Right atrium auricular region (tissue), 2 donors: ENCODE measurements around the gene STPG3. TPM values are rescaled to one million over a fixed set of nuclear protein-coding genes. Genes with fewer than 3 reads are reported as not detected.

Experiments
- DNase-seq: peaks from one replicate; pipeline ENCODE4 v3.0.0-alpha.2; 2019; ENCODE audit warnings: low spot score
- H3K27ac ChIP-seq, 2 donors: fragments of 200-600 bp; sonication (generic); 1 replicate in 1 of 2; 2 replicates in 1 of 2; pipeline ENCODE4 v1.5.1; 2016 to 2019
- H3K27me3 ChIP-seq, 2 donors: fragments of 200-600 bp; sonication (generic); one replicate each; pipeline versions ENCODE4 v1.5.1 to v1.6.0; 2017 to 2019
- H3K36me3 ChIP-seq: fragments of 200-600 bp; sonication (generic); one replicate; pipeline ENCODE4 v1.5.1; 2016
- H3K4me1 ChIP-seq, 2 donors: fragments of 200-600 bp; sonication (generic); one replicate each; pipeline versions ENCODE4 v1.5.1 to v1.6.0; 2017 to 2019
- H3K4me3 ChIP-seq, 2 donors: fragments of 200-600 bp; sonication (generic); 1 replicate in 1 of 2; 2 replicates in 1 of 2; pipeline ENCODE4 v1.5.1; 2017 to 2019; ENCODE audit warnings: mild to moderate bottlenecking in 1 of 2, moderate library complexity in 1 of 2
- H3K9me3 ChIP-seq, 2 donors: fragments of 200-600 bp; sonication (generic); one replicate each; pipeline ENCODE4 v1.5.1; 2019
- total RNA-seq, 2 donors: library from RNA; depleted of rRNA; stranded (reverse); fragments of >200 nt; gene quantifications; one replicate each; pipeline ENCODE4 v1.1.0, GENCODE V29; 2016
- TF ChIP-seq, protein P1 (sequence below), 2 donors: fragments of 200-600 bp; sonication (generic); IDR thresholded peaks; one replicate each; pipeline ENCODE4 v1.5.1; 2019; ENCODE audit warnings: antibody characterized with exemption in 2 of 2

Gene STPG3
- total RNA-seq, 2 donors from 2014 or later: not detected

DNA sequence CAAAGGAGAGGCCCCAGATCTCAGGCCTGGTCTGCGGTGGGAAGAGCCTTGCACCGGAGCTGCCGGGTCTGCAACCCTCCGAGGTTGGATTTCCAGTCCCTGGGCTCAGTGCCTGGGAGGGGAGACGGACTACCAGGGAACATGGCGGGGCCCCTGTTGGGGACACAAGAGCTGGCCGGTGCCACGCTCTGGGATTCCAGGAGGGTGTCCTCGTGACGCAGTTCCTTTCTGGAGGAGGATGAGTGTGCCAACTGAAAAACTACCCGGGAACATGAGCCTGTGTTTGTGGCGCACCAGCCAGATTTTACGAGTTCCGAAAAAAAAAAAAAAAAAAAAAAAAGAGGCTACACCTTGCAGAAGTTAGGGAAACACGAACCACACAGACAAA, 42.0 kb downstream of the STPG3 start:
- peaks cover 0 to 29% of the 10 kb centered on the region in 2 donors for H3K4me1 ChIP-seq
- no peaks in the 10 kb centered on the region for H3K36me3 ChIP-seq
- H3K27me3 ChIP-seq: peaks cover 0 to 5% of the 10 kb centered on the region in 2 donors
- H3K9me3 ChIP-seq: peaks cover 0 to 4% of the 10 kb centered on the region in 2 donors
- no peak for DNase-seq
- no peak overlapping the region for H3K4me3 ChIP-seq
- TF ChIP-seq, protein P1, sequence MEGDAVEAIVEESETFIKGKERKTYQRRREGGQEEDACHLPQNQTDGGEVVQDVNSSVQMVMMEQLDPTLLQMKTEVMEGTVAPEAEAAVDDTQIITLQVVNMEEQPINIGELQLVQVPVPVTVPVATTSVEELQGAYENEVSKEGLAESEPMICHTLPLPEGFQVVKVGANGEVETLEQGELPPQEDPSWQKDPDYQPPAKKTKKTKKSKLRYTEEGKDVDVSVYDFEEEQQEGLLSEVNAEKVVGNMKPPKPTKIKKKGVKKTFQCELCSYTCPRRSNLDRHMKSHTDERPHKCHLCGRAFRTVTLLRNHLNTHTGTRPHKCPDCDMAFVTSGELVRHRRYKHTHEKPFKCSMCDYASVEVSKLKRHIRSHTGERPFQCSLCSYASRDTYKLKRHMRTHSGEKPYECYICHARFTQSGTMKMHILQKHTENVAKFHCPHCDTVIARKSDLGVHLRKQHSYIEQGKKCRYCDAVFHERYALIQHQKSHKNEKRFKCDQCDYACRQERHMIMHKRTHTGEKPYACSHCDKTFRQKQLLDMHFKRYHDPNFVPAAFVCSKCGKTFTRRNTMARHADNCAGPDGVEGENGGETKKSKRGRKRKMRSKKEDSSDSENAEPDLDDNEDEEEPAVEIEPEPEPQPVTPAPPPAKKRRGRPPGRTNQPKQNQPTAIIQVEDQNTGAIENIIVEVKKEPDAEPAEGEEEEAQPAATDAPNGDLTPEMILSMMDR (IDR thresholded peaks at IDR 0.05): no peak
- no peak overlapping the region for H3K27ac ChIP-seq

DNA sequence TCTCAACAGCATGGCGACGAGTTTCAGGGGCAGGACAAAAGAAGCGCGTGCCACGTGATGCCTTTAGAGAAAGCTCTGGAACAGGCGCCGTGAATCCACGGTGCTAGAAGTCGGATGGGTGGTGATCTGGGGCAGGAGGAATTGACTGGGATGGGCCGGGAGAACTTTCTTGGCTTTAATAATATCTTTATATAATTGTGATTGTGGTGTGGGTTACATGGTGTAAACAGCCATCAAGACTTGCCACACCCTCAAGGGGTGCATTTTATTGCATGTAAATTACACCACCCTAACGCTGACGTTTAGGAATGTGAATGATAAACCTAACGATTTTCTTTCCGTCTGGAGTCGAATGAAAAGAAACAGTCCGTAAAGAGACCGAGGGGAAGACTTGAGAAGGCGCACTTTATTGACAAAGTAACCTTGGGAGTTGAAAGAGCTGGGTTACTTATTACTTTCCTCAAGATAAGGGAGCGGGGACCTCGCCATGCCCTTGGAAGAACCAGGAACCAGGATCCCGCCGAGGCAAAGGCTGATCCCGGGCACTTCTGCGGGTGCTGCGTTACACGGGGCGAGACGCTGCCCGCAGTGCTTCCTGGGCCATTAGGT, 42.5 kb downstream of the STPG3 start:
- Histone ChIP-seq H3K9me3 (peaks cover 0 to 4% of the 10 kb centered on the region in 2 donors), H3K27ac (no peak overlapping the region), H3K4me1 (peaks cover 0 to 34% of the 10 kb centered on the region in 2 donors), H3K27me3 (peaks cover 0 to 5% of the 10 kb centered on the region in 2 donors), H3K36me3 (no peaks in the 10 kb centered on the region), H3K4me3 (no peak overlapping the region)
- TF ChIP-seq, protein P1 (IDR thresholded peaks at IDR 0.05): no peak
- DNase-seq: no peak

DNA sequence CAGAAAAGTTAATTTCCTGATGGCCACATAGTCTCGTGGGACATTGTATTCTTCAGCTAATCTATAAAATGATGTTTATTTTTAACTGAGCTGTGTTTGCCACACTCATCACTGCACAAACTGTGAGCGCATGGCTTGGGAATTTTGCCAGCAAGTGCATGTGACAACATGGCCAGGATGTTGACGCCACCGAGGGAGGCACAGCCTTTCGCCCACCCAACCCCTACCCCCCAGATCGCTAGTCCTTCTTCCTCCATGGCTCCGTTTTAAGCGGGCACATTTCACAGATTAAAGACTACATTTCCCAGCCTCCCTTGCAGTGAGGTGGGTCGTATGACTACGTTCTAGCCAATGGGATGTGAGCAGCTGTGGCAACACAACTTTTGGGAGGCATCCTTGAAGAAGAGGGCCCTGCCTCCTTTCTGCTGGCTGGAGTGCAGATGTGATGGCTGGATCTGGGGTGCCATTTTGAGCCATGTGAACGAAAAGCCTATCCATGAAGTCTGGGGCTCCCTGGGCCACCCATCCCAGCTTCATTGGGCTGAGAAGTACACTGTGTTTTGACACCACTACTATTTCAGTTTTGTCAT, 43.1 kb downstream of the STPG3 start:
- peaks cover 0 to 5% of the 10 kb centered on the region in 2 donors for H3K27me3 ChIP-seq
- TF ChIP-seq, protein P1 (IDR thresholded peaks at IDR 0.05): no peak
- no peak overlapping the region for H3K27ac ChIP-seq
- no peak for DNase-seq
- peaks cover 0 to 38% of the 10 kb centered on the region in 2 donors for H3K4me1 ChIP-seq
- H3K36me3 ChIP-seq: no peaks in the 10 kb centered on the region
- H3K4me3 ChIP-seq: no peak overlapping the region
- peaks cover 0 to 4% of the 10 kb centered on the region in 2 donors for H3K9me3 ChIP-seq

DNA sequence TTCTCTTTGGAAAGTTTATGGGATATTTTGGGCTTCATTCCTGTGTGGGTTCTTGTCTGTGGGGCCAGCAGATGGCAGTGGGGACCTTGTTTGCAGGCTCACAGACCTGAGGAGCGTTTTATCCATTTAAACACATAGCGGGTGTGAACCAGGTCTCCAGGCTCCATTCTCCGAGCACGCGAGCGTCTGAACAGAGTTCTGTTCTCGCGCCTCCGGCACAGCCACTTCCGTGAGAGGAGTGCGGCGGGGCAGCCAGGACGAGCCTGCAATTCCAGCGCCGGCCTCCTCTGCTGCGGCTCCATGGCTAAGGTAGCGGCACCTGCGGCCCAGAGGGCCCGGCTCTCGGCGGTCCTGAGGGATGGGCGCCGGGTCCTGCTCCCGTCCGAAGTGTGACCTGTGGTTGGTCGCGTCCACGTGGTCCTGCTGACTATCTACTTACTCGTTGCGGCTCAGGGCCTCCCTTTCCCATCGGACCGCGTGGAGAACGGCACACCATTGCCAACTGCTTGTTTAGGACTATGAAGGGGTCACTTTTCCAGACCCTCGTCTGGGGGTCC, 43.7 kb downstream of the STPG3 start:
- Histone ChIP-seq H3K4me1 (peaks cover 0 to 44% of the 10 kb centered on the region in 2 donors), H3K9me3 (peaks cover 0 to 4% of the 10 kb centered on the region in 2 donors), H3K36me3 (no peaks in the 10 kb centered on the region), H3K27me3 (peaks cover 0 to 5% of the 10 kb centered on the region in 2 donors), H3K4me3 (peak overlapping the region; percentile 7 to 43), H3K27ac (no peak overlapping the region)
- DNase-seq: no peak
- TF ChIP-seq, protein P1 (IDR thresholded peaks at IDR 0.05): peak in 1 of 2 donors; percentile 34

DNA sequence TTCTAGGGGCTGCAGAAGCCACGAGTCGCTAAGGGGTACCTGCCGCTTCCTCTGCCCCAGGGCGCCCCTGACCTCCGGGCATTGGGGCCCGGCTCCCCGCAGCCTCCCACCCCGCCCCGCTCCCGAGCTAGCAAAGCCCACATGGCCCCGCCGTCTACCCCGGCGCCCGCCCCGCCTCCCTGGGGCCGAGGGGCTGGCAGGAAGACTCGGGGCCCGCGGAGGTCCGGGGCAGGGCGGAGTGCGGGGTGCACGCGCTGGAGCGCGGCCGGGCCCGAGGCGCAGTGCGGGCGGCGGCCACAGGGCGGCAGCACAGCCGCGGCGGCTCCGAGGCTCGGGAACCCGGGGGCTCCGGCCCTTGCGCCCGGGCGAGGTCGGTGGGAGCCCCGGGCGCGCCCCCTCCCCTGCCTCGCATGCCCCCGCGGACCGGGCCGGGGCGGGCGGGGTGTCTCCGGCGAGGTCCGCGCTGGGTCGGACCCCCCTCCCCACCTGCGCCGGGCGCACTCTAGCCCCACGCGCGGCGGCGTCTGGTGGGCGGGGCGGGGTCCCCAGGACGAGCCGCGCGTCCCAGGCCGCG, 44.2 kb downstream of the STPG3 start:
- Histone ChIP-seq H3K27ac (peak overlapping the region; percentile 79 to 83), H3K4me1 (peaks cover 0 to 49% of the 10 kb centered on the region in 2 donors), H3K27me3 (peaks cover 0 to 7% of the 10 kb centered on the region in 2 donors), H3K9me3 (peaks cover 0 to 4% of the 10 kb centered on the region in 2 donors), H3K4me3 (peak overlapping the region; percentile 36 to 43), H3K36me3 (no peaks in the 10 kb centered on the region)
- TF ChIP-seq, protein P1 (IDR thresholded peaks at IDR 0.05): peak; percentile 67 to 83
- DNase-seq: no peak
